HL-60 (cell line): ENCODE results near the gene OR8G1.

Experiments used
- DNase-seq, 2 experiments: peaks; one replicate each; pipeline ENCODE4 v3.0.0-alpha.2; 2010 to 2020; ENCODE audit warnings: low read depth in 1 of 2, low spot score in 1 of 2
- H3K27ac ChIP-seq: fragments of 250-450 bp; sonication (Bioruptor Pico); replicated peaks from 2 replicates; pipeline ENCODE4 v1.5.1; 2020; ENCODE audit warnings: mild to moderate bottlenecking, moderate library complexity
- H3K27me3 ChIP-seq: fragments of 250-450 bp; sonication (Bioruptor Pico); 2 replicates; pipeline ENCODE4 v1.5.1; 2021; ENCODE audit warnings: mild to moderate bottlenecking, moderate library complexity; ENCODE audit not compliant: insufficient read depth, poor library complexity, severe bottlenecking
- H3K4me3 ChIP-seq: replicated peaks from 2 replicates; pipeline ENCODE4 v1.5.1; 2011; ENCODE audit warnings: mild to moderate bottlenecking, control low read depth, low read length; ENCODE audit not compliant: insufficient read depth
- CTCF ChIP-seq: IDR thresholded peaks from one replicate; pipeline ENCODE4 v1.5.1; 2011; ENCODE audit warnings: low read length, control low read depth, inconsistent platforms; ENCODE audit not compliant: insufficient read depth
- GABPA ChIP-seq: IDR thresholded peaks from 2 replicates; pipeline ENCODE4 v1.6.1; 2012; ENCODE audit warnings: low read depth
- POLR2AphosphoS5 ChIP-seq: IDR thresholded peaks from 2 replicates; pipeline ENCODE4 v1.6.1; 2012; ENCODE audit warnings: low read depth
- REST ChIP-seq: IDR thresholded peaks from 2 replicates; pipeline ENCODE4 v1.6.1; 2012; ENCODE audit warnings: low read depth; ENCODE audit not compliant: insufficient replicate concordance
- SPI1 ChIP-seq: IDR thresholded peaks from 2 replicates; pipeline ENCODE4 v1.6.1; 2012; ENCODE audit warnings: low read depth, mild to moderate bottlenecking, borderline replicate concordance

Gene OR8G1

GRCh38 chr11:124204008-124204407 lies 36.9 kb upstream of the OR8G1 start:
- Histone ChIP-seq H3K27ac (no peak overlapping the region), H3K27me3 (no peaks in the 10 kb centered on the region), H3K4me3 (no peak overlapping the region)
- TF ChIP-seq REST, result no peak
- TF ChIP-seq SPI1, result no peak
- DNase-seq, result no peak

GRCh38 chr11:124207102-124207792 lies 33.6 kb upstream of the OR8G1 start:
- TF ChIP-seq SPI1 (no peak), GABPA (no peak), POLR2AphosphoS5 (no peak), CTCF (no peak), REST (no peak)
- Histone ChIP-seq H3K27ac (peak overlapping the region; percentile 50), H3K27me3 (no peaks in the 10 kb centered on the region), H3K4me3 (no peak overlapping the region)
- DNase-seq, result peak in 1 of 2 experiments; percentile 31

- no peaks in the 10 kb centered on the region for H3K27me3 ChIP-seq
- H3K4me3 ChIP-seq, result no peak overlapping the region
- H3K27ac ChIP-seq, result no peak overlapping the region
- TF ChIP-seq CTCF, result no peak
- no peak for TF ChIP-seq POLR2AphosphoS5
- no peak for TF ChIP-seq REST
- no peak for TF ChIP-seq SPI1
- no peak for TF ChIP-seq GABPA
- no peak for DNase-seq
Observed at GRCh38 chr11:124209824-124210357, 31.0 kb upstream of the OR8G1 start.
